T1000 (cell line): Measurements from ENCODE around the gene AMD1.
"Not testable (repeated sequence)": the region's sequence is repeated elsewhere in the genome, so short reads cannot be mapped to it uniquely, and the experiment has no call there.

Experiments used
- DNase-seq: peaks from one replicate; lab custom pipeline; 2025; ENCODE audit warnings: mixed read lengths; lab: John Stamatoyannopoulos, UW

Gene AMD1

GRCh38 chr6:110873981-110874879 lies at the start of gene AMD1:
Gene AMD1, plus strand, starts transcription at chr6:110874785. Its CDS starts 321 bp downstream, at chr6:110875106.
- DNase-seq, result peak; percentile 94

DNA sequence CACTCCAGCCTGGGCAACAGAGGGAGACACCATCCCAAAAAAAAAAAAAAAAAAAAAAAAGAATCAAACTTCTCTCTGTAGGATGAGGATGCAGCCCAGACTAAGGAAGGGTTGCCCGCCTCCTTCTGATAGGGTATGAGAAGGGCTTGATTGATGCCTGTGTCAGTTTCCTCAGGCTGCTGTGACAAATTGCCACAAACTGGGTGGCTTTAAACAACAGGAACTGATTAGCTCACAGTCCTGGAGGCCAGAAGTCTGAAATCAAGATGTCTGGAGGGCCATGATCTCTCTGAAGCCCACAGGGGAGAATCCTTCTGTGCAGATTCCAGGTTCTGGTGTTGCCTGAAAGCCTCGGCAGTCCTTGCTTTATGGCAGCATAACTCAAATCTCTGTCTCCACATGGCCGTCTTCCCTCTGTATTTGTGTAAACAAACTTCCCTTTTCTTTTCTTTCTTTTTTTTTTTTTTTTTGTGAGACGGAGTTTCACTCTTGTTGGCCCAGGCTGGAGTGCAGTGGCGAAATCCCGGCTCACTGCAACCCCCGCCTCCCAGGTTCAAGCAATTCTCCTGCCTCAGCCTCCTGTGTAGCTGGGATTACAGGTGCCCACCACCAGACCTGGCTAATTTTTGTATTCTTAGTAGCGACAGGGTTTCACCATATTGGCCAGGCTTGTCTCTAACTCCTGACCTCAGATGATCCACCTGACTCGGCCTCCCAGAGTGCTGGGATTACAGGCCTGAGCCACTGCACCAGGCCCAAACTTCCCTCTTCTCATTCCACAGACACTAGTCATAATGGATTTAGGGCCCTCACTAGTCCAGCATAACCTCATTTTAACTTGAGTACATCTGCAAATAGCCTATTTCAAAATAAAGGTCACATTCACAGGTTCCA lies 48.1 kb upstream of the AMD1 start:
- no peak for DNase-seq

GRCh38 chr6:110828396-110828795 lies 46.2 kb upstream of the AMD1 start:
- no peak for DNase-seq

- DNase-seq, result no peak
These were observed 43.2 kb upstream of the AMD1 start for GRCh38 chr6:110831405-110831804.

- DNase-seq, result no peak
These were observed 40.8 kb upstream of the AMD1 start for GRCh38 chr6:110833831-110834230.

DNA sequence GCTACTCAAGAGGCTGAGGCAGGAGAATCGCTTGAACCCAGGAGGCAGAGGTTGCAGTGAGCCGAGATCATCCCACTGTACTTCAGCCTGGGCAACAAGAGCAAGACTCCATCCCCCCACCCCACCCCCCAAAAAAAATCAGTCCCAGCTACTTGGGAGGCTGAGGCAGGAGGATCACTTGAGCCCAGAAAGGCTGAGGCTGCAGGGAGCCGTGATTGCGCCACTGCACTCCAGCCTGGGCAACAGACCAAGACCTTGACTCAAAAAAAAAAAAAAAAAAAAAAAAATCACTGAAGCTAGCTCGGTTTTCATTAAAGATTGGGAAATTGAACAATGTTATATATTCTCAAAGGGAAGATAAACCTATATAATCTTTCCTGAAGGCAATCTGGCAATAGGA lies 38.8 kb upstream of the AMD1 start:
- DNase-seq, result not testable (repeated sequence)

DNA sequence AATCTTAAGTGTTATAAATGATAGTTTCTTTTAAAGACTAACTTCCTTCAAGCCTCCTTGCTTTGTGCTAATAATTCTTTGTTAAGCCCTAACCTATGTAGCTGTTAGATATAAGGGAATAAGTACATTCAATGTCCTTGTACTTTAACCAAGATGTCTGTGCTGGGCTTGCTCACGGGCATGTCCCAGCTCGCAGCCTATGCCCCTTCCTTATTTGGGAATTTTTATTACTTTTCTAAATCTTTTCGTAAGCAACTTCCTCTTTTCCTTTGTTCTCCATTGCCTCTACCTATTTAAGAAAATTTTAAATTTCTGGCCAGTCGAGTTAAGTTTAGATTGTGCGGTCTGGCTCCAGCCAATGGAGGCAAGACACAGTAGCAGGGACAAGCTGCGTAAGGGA lies 33.3 kb upstream of the AMD1 start:
- DNase-seq, result no peak

- no peak for DNase-seq
These were observed 24.8 kb upstream of the AMD1 start for GRCh38 chr6:110849781-110850180.

GRCh38 chr6:110852773-110853172 lies 21.8 kb upstream of the AMD1 start:
- DNase-seq, result no peak

DNA sequence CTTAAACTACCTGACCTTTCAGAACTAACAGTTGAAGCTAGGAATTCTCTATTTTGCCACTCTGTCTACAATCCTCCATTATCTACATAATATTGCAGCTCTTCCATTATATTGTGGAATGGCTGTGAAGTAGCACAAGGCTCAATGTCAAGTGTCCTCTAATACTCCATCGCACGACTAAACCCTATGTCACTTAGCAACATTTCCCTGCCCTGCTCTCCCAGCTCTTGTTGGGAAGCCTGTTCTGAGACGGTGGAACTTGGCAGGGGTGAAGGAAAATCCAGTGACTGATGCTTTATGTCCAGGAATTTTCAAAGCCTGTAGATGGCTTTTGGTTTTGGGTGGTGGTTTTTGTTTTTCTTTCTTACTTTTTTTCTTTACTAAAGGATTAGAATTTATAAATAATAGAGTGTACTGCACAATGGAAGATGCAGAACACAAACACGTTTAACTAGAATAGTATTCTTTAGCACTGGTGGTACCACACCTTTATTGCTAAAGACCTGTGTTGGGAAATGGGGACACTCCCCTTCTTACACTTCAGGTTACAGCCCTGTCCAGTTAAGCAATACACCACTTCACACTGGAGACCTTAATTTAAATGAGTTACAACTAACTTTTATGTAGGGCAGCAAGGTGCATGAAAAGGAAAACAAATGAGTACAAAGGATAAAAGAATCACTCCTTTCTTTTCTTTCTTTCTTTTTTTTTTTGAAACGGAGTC lies 20.7 kb upstream of the AMD1 start:
- DNase-seq, result no peak

DNA sequence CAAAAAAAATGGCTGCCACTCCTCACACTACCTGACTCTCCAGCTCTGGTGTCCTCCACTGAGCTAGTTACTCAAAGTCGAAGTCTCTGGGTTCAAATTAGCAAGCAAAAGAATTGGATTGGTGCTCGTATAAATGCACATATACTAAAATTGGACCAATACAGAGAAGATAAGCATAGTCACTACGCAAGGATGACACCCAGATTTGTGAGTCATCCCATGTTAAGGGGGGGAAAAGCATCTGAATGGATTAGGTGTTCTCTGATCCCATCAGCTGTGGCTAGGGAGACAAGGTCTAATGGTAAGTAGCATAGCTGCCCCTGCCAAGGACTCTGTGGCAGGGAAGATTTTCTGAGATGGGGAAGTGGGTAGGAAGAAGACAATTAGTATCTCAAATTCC lies 18.3 kb upstream of the AMD1 start:
- DNase-seq, result no peak

- DNase-seq, result no peak
These were observed 16.6 kb upstream of the AMD1 start for GRCh38 chr6:110858016-110858415.

DNA sequence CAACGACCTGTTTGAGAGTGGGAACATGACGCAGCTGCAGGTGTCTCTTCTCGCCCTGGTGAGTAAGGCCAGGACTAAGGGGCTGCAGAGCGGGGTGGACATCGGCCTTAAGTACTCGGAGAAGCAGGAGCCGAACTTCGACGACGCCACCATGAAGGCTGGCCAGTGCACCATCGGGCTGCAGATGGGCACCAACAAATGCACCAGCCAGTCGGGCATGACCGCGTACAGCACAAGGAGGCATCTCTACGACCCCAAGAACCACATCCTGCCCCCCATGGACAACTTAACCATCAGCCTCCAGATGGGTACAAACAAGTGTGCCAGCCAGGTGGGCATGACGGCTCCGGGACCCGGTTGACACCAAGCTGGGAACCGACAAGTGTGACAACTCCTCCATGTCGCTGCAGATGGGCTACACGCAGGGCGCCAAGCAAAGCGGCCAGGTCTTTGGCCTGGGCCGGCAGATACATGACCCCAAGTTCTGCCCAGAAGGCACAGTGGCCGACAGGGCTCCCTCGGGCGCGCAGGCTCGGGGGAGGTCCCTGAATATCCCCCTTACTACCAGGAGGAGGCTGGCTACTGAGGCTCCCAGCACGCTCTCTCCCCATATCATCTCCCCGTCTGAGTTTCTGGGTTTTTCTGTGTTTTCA lies 15.9 kb upstream of the AMD1 start:
- no peak for DNase-seq

DNA sequence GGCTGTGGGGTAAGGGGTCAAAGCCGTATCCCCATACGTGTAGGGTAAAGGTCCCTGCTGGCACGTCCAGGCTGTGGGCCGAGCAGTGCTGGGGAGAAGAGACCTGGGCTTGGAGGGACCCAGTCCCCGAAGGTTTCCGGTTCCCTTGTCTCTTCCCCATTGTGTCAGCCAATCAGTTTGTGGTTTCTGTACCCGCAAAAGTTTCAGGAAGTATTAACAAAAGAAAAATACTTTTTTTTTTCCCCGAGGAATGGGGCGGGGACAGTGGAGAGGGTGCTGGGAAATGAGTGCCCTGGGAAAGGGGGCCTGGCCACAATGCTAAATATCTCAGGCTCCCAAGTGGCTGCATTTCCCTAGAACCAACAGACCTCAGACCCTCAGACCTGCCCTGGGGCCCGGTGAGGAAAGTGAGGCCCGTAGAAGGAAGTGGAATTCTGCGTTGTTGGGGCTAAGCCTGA lies 15.2 kb upstream of the AMD1 start:
- no peak for DNase-seq

DNA sequence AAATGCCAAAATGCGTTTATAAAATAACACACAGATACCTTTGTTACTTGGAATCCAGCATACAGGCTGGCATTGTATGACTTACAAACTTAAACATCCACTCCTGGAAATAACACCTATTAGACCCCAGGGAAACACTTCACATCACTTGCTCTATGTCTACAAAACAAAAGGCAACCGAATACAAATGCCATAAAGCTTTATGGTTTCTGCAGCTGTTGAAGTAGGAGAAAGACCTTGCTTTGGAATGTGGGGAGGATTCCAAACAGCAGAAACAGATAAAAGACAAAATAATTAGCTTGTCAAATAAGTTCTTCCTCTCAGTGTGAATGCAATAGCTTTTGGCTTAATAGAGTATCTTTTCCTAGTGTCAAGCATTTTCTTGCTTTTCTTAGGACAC lies 9.8 kb upstream of the AMD1 start:
- no peak for DNase-seq

GRCh38 chr6:110874880-110875547 lies 429 bp downstream of the AMD1 start:
- DNase-seq, result no peak

DNA sequence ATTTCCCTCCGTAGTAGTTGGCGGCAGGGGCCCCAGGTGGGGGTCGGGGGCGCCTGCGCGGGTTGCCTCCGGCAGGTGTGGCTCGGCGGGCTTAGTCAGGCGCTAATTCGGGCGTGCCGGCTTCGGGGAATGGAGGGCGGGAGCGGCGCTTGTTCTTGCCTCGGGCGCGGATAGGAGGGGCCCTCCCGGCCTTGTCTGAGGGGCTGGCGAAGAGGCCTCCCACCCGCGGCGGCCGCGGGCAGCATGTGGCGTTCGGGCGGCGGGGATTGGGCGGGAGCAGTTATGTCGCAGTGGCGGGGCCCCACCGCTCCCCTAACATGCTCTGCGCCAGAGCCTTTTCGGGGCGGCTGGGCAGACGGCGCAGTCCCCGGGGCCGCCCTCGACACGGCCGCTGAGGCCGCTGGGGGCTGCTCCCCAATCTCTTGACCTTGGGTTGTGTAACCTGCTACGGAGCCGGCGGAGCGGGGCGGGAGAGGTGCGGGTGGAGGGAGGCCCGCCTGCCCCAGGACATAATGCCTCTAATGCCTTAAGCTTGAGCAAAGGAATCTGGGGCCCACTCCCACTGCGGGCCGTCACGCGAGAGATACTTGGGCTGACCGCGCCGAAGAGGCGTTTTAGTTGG lies 1.1 kb downstream of the AMD1 start:
- DNase-seq, result peak; percentile 52

DNA sequence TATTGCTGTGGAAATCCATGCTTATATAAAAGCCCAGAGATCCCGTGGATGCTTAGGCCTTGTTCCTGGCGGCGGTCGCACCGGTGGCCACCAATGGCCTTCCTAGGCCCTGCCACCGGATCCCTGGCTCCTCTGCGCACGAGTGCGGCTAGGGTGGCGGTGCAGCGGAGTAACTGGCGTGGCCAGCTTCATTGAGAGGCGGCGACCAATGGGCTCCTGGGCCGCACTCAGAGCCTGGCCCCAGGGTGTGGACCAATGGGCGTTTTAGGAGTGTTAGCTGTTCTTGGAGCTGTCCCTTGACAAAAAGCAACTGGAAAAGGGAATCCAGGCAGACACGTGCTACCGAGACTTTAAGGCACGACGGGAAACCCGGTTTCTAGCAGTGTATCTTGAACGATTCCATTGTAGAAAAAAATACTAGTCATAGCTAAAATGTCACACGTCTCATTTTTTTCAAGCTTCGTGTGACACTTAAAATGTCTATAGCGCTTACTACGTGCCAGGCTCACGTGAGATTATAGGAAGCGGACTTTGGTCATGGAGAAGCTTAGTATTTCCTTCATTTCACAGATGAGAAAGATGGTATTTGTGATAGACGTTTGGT lies 1.7 kb downstream of the AMD1 start:
- peak; percentile 64 for DNase-seq

DNA sequence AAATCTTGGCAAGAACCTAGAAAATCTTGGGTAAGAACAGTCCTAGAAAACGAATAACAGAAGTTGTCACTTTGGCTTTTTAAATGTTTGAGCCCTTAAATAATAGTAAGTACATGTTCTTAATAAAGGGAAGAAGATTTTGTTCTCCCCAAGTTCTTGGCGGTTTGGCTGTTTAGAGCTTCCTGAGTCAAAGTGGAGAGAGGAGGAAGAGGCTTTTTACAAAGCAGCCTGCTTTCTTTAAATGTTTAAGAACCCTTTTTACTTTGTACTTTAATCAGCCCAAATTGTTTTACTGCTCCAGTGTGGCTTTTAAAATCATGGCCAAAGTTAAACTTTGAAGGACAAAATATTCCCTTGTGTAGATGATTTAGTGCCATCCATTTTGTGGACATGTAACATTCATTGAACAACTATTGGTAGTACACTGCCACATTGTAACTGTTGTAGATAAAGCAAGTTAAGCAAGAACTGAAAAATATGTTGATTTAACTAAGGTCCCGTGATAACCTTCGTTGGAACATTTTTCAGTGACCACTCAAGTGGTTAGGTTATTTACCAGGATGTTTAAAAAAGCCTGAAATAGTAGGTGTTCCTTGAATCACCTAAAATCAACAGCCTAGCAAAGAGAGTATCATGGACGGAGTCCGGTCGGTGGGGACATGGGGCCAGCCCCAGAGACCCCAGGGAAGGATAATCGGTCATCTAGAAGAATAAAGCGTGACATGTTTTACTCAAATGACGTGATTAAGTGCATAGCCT lies 2.4 kb downstream of the AMD1 start:
- no peak for DNase-seq
